Esophagus muscularis mucosa (tissue), 4 donors: ENCODE results near the gene MICB.

Experiments
- CTCF ChIP-seq, 3 experiments: fragments of 200-600 bp in 2 of 3; fragments of 450-650 bp in 1 of 3; sonication (generic) in 2 of 3; IDR thresholded peaks; one replicate each; pipeline ENCODE4 v1.5.1; 2017 to 2019; ENCODE audit warnings: antibody characterized with exemption in 3 of 3, mild to moderate bottlenecking in 2 of 3, moderate library complexity in 1 of 3
- EP300 ChIP-seq: sonication (generic); formaldehyde crosslinking; IDR thresholded peaks from one replicate; pipeline ENCODE4 v1.6.1; 2017; ENCODE audit warnings: antibody characterized with exemption
- POLR2A ChIP-seq: fragments of 450-650 bp; IDR thresholded peaks from one replicate; pipeline ENCODE4 v1.6.1; 2017; ENCODE audit warnings: antibody characterized with exemption, moderate library complexity, mild to moderate bottlenecking, low read depth
- POLR2AphosphoS5 ChIP-seq, 2 donors: sonication (generic); formaldehyde crosslinking; IDR thresholded peaks; one replicate each; pipeline ENCODE4 v1.6.1; 2017; ENCODE audit warnings: antibody characterized with exemption in 2 of 2

GRCh38 chr6:31450751-31451150, 47.2 kb upstream of the MICB start:
- TF ChIP-seq CTCF (IDR thresholded peaks at IDR 0.05) (no peak), POLR2A (no peak), POLR2AphosphoS5 (IDR thresholded peaks at IDR 0.05) (no peak), EP300 (no peak)
